HepG2 (cell line): ENCODE data around the gene GTF3C5. TPM values are rescaled to one million over a fixed set of nuclear protein-coding genes. Genes with fewer than 3 reads are reported as not detected.

Experiments
- ARID5B ChIP-seq: IDR thresholded peaks from 2 replicates; pipeline ENCODE4 v1.4.0; 2020; ENCODE audit warnings: mild to moderate bottlenecking, missing genetic modification reagents
- MED8 ChIP-seq: sonication (generic); formaldehyde crosslinking; IDR thresholded peaks from 2 replicates; pipeline ENCODE4 v1.8.1; 2023; ENCODE audit warnings: mild to moderate bottlenecking, missing genetic modification reagents; ENCODE audit not compliant: insufficient replicate concordance
- NFATC3 ChIP-seq: sonication (generic); formaldehyde crosslinking; IDR thresholded peaks from 2 replicates; pipeline ENCODE4 v1.5.1; 2020; ENCODE audit warnings: mild to moderate bottlenecking, missing genetic modification reagents
- NR1H2 ChIP-seq: sonication (generic); formaldehyde crosslinking; IDR thresholded peaks from 2 replicates; pipeline ENCODE4 v1.8.1; 2022; ENCODE audit warnings: low read depth, missing genetic modification reagents, borderline replicate concordance
- PRPF4 ChIP-seq: fragments of 200-400 bp; formaldehyde crosslinking; IDR thresholded peaks from 2 replicates; pipeline ENCODE4 v1.6.1; 2016; ENCODE audit warnings: low read length, low read depth; ENCODE audit not compliant: poor library complexity, severe bottlenecking
- ZMYM3 ChIP-seq: sonication (generic); formaldehyde crosslinking; IDR thresholded peaks from 2 replicates; pipeline ENCODE4 v1.5.1; 2020; ENCODE audit warnings: mild to moderate bottlenecking, missing genetic modification reagents
- ZNF639 ChIP-seq: conservative IDR thresholded peaks from 2 replicates; pipeline ENCODE4 v1.6.1; 2018; ENCODE audit warnings: missing genetic modification reagents
- polyA plus RNA-seq, 8 experiments: library from polyadenylated mRNA; depleted of rRNA in 3 of 8; stranded (reverse) in 7 of 8; unstranded in 1 of 8; fragments of >200 nt; fragmentation: Illumina TruSeq in 4 of 8; extraction: Trizol in 4 of 8; gene quantifications; 2 replicates each; pipeline versions ENCODE4 v1.2.1 to v1.2.3, GENCODE V29; 2011 to 2016; ENCODE audit warnings: low read depth in 4 of 8, missing spikeins in 1 of 8, mixed read lengths in 1 of 8; ENCODE audit not compliant: insufficient read depth in 1 of 8
- total RNA-seq, 5 experiments: library from RNA; depleted of rRNA; stranded (reverse); fragments of >200 nt; fragmentation: Illumina TruSeq; extraction: Trizol; gene quantifications; 2 replicates each; pipeline ENCODE4 v1.2.3, GENCODE V29; 2016; ENCODE audit warnings: low read depth in 1 of 5

Gene GTF3C5
- total and polyA plus RNA-seq, 2 of the 13 experiments (the other 11 are each of a cell fraction or from before 2014, with no cell fraction given): 66.9 to 92.6 TPM

- TF ChIP-seq ARID5B (CRISPR knock-in tag) (no peak), PRPF4 (no peak), NFATC3 (CRISPR knock-in tag) (no peak), ZNF639 (CRISPR knock-in tag) (no peak), MED8 (CRISPR knock-in tag) (no peak), ZMYM3 (CRISPR knock-in tag) (no peak), NR1H2 (CRISPR knock-in tag) (no peak)
- TF ChIP-seq, all 625 proteins: peak for 0
These were observed 68.1 kb downstream of the GTF3C5 start (continued) for GRCh38 chr9:133098871-133099270.
